OCI-LY3 (cell line): Measurements from ENCODE around the gene RGS14.

Source experiments
- EZH2phosphoT487 ChIP-seq: fragments of 200-600 bp; shearing (Covaris generic); IDR thresholded peaks from 2 replicates; pipeline ENCODE4 v1.6.1; 2018; ENCODE audit warnings: antibody characterized with exemption, mixed run types, low read depth
- TF ChIP-seq, protein P1 (sequence below): fragments of 200-600, 300-600 bp; sonication (generic); IDR thresholded peaks from 2 replicates; pipeline ENCODE4 v1.5.1; 2014; ENCODE audit warnings: antibody characterized with exemption, low read length, low read depth

GRCh38 chr5:177344891-177345290, 12.8 kb upstream of the RGS14 start:
- TF ChIP-seq, protein P1, sequence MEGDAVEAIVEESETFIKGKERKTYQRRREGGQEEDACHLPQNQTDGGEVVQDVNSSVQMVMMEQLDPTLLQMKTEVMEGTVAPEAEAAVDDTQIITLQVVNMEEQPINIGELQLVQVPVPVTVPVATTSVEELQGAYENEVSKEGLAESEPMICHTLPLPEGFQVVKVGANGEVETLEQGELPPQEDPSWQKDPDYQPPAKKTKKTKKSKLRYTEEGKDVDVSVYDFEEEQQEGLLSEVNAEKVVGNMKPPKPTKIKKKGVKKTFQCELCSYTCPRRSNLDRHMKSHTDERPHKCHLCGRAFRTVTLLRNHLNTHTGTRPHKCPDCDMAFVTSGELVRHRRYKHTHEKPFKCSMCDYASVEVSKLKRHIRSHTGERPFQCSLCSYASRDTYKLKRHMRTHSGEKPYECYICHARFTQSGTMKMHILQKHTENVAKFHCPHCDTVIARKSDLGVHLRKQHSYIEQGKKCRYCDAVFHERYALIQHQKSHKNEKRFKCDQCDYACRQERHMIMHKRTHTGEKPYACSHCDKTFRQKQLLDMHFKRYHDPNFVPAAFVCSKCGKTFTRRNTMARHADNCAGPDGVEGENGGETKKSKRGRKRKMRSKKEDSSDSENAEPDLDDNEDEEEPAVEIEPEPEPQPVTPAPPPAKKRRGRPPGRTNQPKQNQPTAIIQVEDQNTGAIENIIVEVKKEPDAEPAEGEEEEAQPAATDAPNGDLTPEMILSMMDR = no peak
- no peak for TF ChIP-seq EZH2phosphoT487
